Measurements from ENCODE around the gene SLC8A1.
A peak's percentile ranks its signal among the peaks of the same experiment; 100 is the strongest.

SLC8A1 gene

GRCh38 chr2:40289771-40290404 lies 162.0 kb downstream of the SLC8A1 start:
- Histone ChIP-seq H3K27me3 (ENCODE audit: control insufficient read depth in 5 of 5, insufficient read depth in 4 of 5, low read length in 5 of 5) (no peaks in the 10 kb centered on the region), H3K4me1 (ENCODE audit: control insufficient read depth in 5 of 5, insufficient read depth in 5 of 5, low read length in 5 of 5) (no peaks in the 10 kb centered on the region), H3K9me3 (ENCODE audit: control insufficient read depth in 5 of 5, low read length in 5 of 5) (no peaks in the 10 kb centered on the region), H3K9ac (ENCODE audit: low read length in 5 of 5) (no peak overlapping the region), H3K4me3 (ENCODE audit: low read depth in 1 of 5, low read length in 5 of 5) (no peak overlapping the region), H3K27ac (ENCODE audit: low read depth, low read length) (no peak overlapping the region), H3K36me3 (ENCODE audit: control insufficient read depth in 5 of 5, insufficient read depth in 5 of 5, low read length in 5 of 5) (no peaks in the 10 kb centered on the region)

- Histone ChIP-seq H3K4me3 (ENCODE audit: low read depth in 1 of 5, low read length in 5 of 5) (no peak overlapping the region), H3K27me3 (ENCODE audit: control insufficient read depth in 5 of 5, insufficient read depth in 4 of 5, low read length in 5 of 5) (no peaks in the 10 kb centered on the region), H3K4me1 (ENCODE audit: control insufficient read depth in 5 of 5, insufficient read depth in 5 of 5, low read length in 5 of 5) (peaks cover 0 to 3% (median under 1%) of the 10 kb centered on the region in 5 donors), H3K9me3 (ENCODE audit: control insufficient read depth in 5 of 5, low read length in 5 of 5) (no peaks in the 10 kb centered on the region), H3K27ac (ENCODE audit: low read depth, low read length) (no peak overlapping the region), H3K9ac (ENCODE audit: low read length in 5 of 5) (no peak overlapping the region), H3K36me3 (ENCODE audit: control insufficient read depth in 5 of 5, insufficient read depth in 5 of 5, low read length in 5 of 5) (no peaks in the 10 kb centered on the region)
Observed at GRCh38 chr2:40287773-40288172, 164.1 kb downstream of the SLC8A1 start.

- peaks cover 0 to 9% (median 4%) of the 10 kb centered on the region in 5 donors for H3K4me1 ChIP-seq (ENCODE audit: control insufficient read depth in 5 of 5, insufficient read depth in 5 of 5, low read length in 5 of 5)
- H3K4me3 ChIP-seq (ENCODE audit: low read depth in 1 of 5, low read length in 5 of 5) = no peak overlapping the region
- no peaks in the 10 kb centered on the region for H3K9me3 ChIP-seq (ENCODE audit: control insufficient read depth in 5 of 5, low read length in 5 of 5)
- no peaks in the 10 kb centered on the region for H3K36me3 ChIP-seq (ENCODE audit: control insufficient read depth in 5 of 5, insufficient read depth in 5 of 5, low read length in 5 of 5)
- H3K9ac ChIP-seq (ENCODE audit: low read length in 5 of 5) = no peak overlapping the region
- H3K27ac ChIP-seq (ENCODE audit: low read depth, low read length) = no peak overlapping the region
- no peaks in the 10 kb centered on the region for H3K27me3 ChIP-seq (ENCODE audit: control insufficient read depth in 5 of 5, insufficient read depth in 4 of 5, low read length in 5 of 5)
Observed at GRCh38 chr2:40287195-40287594, 164.7 kb downstream of the SLC8A1 start.

GRCh38 chr2:40286721-40287120 lies 165.2 kb downstream of the SLC8A1 start:
- Histone ChIP-seq H3K27ac (ENCODE audit: low read depth, low read length) (no peak overlapping the region), H3K4me1 (ENCODE audit: control insufficient read depth in 5 of 5, insufficient read depth in 5 of 5, low read length in 5 of 5) (peaks cover 0 to 14% (median 6%) of the 10 kb centered on the region in 5 donors)

GRCh38 chr2:40285391-40285790 lies 166.5 kb downstream of the SLC8A1 start:
- H3K36me3 ChIP-seq (ENCODE audit: control insufficient read depth in 5 of 5, insufficient read depth in 5 of 5, low read length in 5 of 5) = no peaks in the 10 kb centered on the region
- no peaks in the 10 kb centered on the region for H3K9me3 ChIP-seq (ENCODE audit: control insufficient read depth in 5 of 5, low read length in 5 of 5)
- H3K27ac ChIP-seq (ENCODE audit: low read depth, low read length) = no peak overlapping the region
- H3K9ac ChIP-seq (ENCODE audit: low read length in 5 of 5) = no peak overlapping the region
- no peak overlapping the region for H3K4me3 ChIP-seq (ENCODE audit: low read depth in 1 of 5, low read length in 5 of 5)
- no peaks in the 10 kb centered on the region for H3K27me3 ChIP-seq (ENCODE audit: control insufficient read depth in 5 of 5, insufficient read depth in 4 of 5, low read length in 5 of 5)
- H3K4me1 ChIP-seq (ENCODE audit: control insufficient read depth in 5 of 5, insufficient read depth in 5 of 5, low read length in 5 of 5) = peaks cover 0 to 25% (median 13%) of the 10 kb centered on the region in 5 donors

More at GRCh38 chr2:40286721-40287120, 165.2 kb downstream of the SLC8A1 start:
- H3K27me3 ChIP-seq (ENCODE audit: control insufficient read depth in 5 of 5, insufficient read depth in 4 of 5, low read length in 5 of 5) = no peaks in the 10 kb centered on the region
- H3K4me3 ChIP-seq (ENCODE audit: low read depth in 1 of 5, low read length in 5 of 5) = no peak overlapping the region
- no peaks in the 10 kb centered on the region for H3K36me3 ChIP-seq (ENCODE audit: control insufficient read depth in 5 of 5, insufficient read depth in 5 of 5, low read length in 5 of 5)
- no peak overlapping the region for H3K9ac ChIP-seq (ENCODE audit: low read length in 5 of 5)
- no peaks in the 10 kb centered on the region for H3K9me3 ChIP-seq (ENCODE audit: control insufficient read depth in 5 of 5, low read length in 5 of 5)

GRCh38 chr2:40284797-40285196 lies 167.1 kb downstream of the SLC8A1 start:
- H3K9me3 ChIP-seq (ENCODE audit: control insufficient read depth in 5 of 5, low read length in 5 of 5) = no peaks in the 10 kb centered on the region
- no peaks in the 10 kb centered on the region for H3K27me3 ChIP-seq (ENCODE audit: control insufficient read depth in 5 of 5, insufficient read depth in 4 of 5, low read length in 5 of 5)
- H3K4me3 ChIP-seq (ENCODE audit: low read depth in 1 of 5, low read length in 5 of 5) = no peak overlapping the region
- H3K27ac ChIP-seq (ENCODE audit: low read depth, low read length) = no peak overlapping the region
- H3K36me3 ChIP-seq (ENCODE audit: control insufficient read depth in 5 of 5, insufficient read depth in 5 of 5, low read length in 5 of 5) = no peaks in the 10 kb centered on the region
- H3K4me1 ChIP-seq (ENCODE audit: control insufficient read depth in 5 of 5, insufficient read depth in 5 of 5, low read length in 5 of 5) = peaks cover 0 to 25% (median 13%) of the 10 kb centered on the region in 5 donors
- no peak overlapping the region for H3K9ac ChIP-seq (ENCODE audit: low read length in 5 of 5)

- peak overlapping the region in 1 of 5 donors; percentile 40 for H3K9ac ChIP-seq (ENCODE audit: low read length in 5 of 5)
- H3K27ac ChIP-seq (ENCODE audit: low read depth, low read length) = no peak overlapping the region
- H3K27me3 ChIP-seq (ENCODE audit: control insufficient read depth in 5 of 5, insufficient read depth in 4 of 5, low read length in 5 of 5) = no peaks in the 10 kb centered on the region
- H3K9me3 ChIP-seq (ENCODE audit: control insufficient read depth in 5 of 5, low read length in 5 of 5) = no peaks in the 10 kb centered on the region
- H3K4me3 ChIP-seq (ENCODE audit: low read depth in 1 of 5, low read length in 5 of 5) = no peak overlapping the region
- peaks cover 1 to 32% (median 22%) of the 10 kb centered on the region in 5 donors for H3K4me1 ChIP-seq (ENCODE audit: control insufficient read depth in 5 of 5, insufficient read depth in 5 of 5, low read length in 5 of 5)
- no peaks in the 10 kb centered on the region for H3K36me3 ChIP-seq (ENCODE audit: control insufficient read depth in 5 of 5, insufficient read depth in 5 of 5, low read length in 5 of 5)
Observed at GRCh38 chr2:40283111-40283909, 168.6 kb downstream of the SLC8A1 start.

GRCh38 chr2:40282428-40282827 lies 169.5 kb downstream of the SLC8A1 start:
- Histone ChIP-seq H3K9me3 (ENCODE audit: control insufficient read depth in 5 of 5, low read length in 5 of 5) (no peaks in the 10 kb centered on the region), H3K36me3 (ENCODE audit: control insufficient read depth in 5 of 5, insufficient read depth in 5 of 5, low read length in 5 of 5) (no peaks in the 10 kb centered on the region), H3K9ac (ENCODE audit: low read length in 5 of 5) (peak overlapping the region in 1 of 5 donors; percentile 40), H3K27ac (ENCODE audit: low read depth, low read length) (no peak overlapping the region), H3K4me1 (ENCODE audit: control insufficient read depth in 5 of 5, insufficient read depth in 5 of 5, low read length in 5 of 5) (peaks cover 1 to 32% (median 22%) of the 10 kb centered on the region in 5 donors), H3K27me3 (ENCODE audit: control insufficient read depth in 5 of 5, insufficient read depth in 4 of 5, low read length in 5 of 5) (no peaks in the 10 kb centered on the region), H3K4me3 (ENCODE audit: low read depth in 1 of 5, low read length in 5 of 5) (peak overlapping the region; percentile 34 to 43 (median 36))

GRCh38 chr2:40281021-40281940 lies 170.6 kb downstream of the SLC8A1 start:
- no peaks in the 10 kb centered on the region for H3K27me3 ChIP-seq (ENCODE audit: control insufficient read depth in 5 of 5, insufficient read depth in 4 of 5, low read length in 5 of 5)
- peak overlapping the region in 1 of 5 donors; percentile 2 for H3K9ac ChIP-seq (ENCODE audit: low read length in 5 of 5)
- H3K9me3 ChIP-seq (ENCODE audit: control insufficient read depth in 5 of 5, low read length in 5 of 5) = no peaks in the 10 kb centered on the region
- H3K4me3 ChIP-seq (ENCODE audit: low read depth in 1 of 5, low read length in 5 of 5) = no peak overlapping the region
- H3K27ac ChIP-seq (ENCODE audit: low read depth, low read length) = peak overlapping the region; percentile 11
- no peaks in the 10 kb centered on the region for H3K36me3 ChIP-seq (ENCODE audit: control insufficient read depth in 5 of 5, insufficient read depth in 5 of 5, low read length in 5 of 5)
- peaks cover 1 to 33% (median 23%) of the 10 kb centered on the region in 5 donors for H3K4me1 ChIP-seq (ENCODE audit: control insufficient read depth in 5 of 5, insufficient read depth in 5 of 5, low read length in 5 of 5)
